A673 (cell line): Measurements from ENCODE around the gene ULK4. TPM values are rescaled to one million over a fixed set of nuclear protein-coding genes. Genes with fewer than 3 reads are reported as not detected.

Experiments used
- BruUV-seq: library from RNA; stranded (reverse); fragments of 400-500 nt; replicated peaks from 2 replicates; lab custom pipeline; 2021; lab: Mats Ljungman, UMichigan
- CTCF ChIA-PET: fragments of 300-600 bp; sonication (Branson Sonifier 250); formaldehyde crosslinking; loops from one replicate; lab custom pipeline; 2022; ENCODE audit warnings: antibody characterized with exemption; lab: Charles Lee
- POLR2A ChIA-PET: fragments of 300-600 bp; sonication (Branson Sonifier 250); formaldehyde crosslinking; loops from one replicate; lab custom pipeline; 2022; ENCODE audit warnings: antibody characterized with exemption; ENCODE audit not compliant: low non-redundant PET; lab: Charles Lee
- DNase-seq: peaks from one replicate; pipeline ENCODE4 v3.0.0-alpha.2; 2015; ENCODE audit warnings: low spot score
- H3K27ac ChIP-seq: fragments of 200-600 bp; sonication (generic); 2 replicates; pipeline ENCODE4 v1.5.1; 2016; ENCODE audit warnings: mixed run types, low read depth, mild to moderate bottlenecking, mixed read lengths, antibody characterized with exemption, low read length; ENCODE audit not compliant: poor library complexity, severe bottlenecking
- H3K27me3 ChIP-seq: fragments of 200-600 bp; sonication (generic); replicated peaks from 2 replicates; pipeline ENCODE4 v1.6.1; 2017; ENCODE audit warnings: mixed run types, low read depth, mild to moderate bottlenecking, mixed read lengths, antibody characterized with exemption, low read length; ENCODE audit not compliant: insufficient read depth, poor library complexity
- H3K36me3 ChIP-seq: fragments of 200-600 bp; sonication (generic); 2 replicates; pipeline ENCODE4 v1.6.1; 2016; ENCODE audit warnings: mixed run types, mild to moderate bottlenecking, mixed read lengths, antibody characterized with exemption, low read length; ENCODE audit not compliant: insufficient read depth, poor library complexity, severe bottlenecking
- H3K4me1 ChIP-seq: fragments of 200-600 bp; sonication (generic); 2 replicates; pipeline ENCODE4 v1.6.1; 2017; ENCODE audit warnings: mixed run types, mild to moderate bottlenecking, mixed read lengths, antibody characterized with exemption, low read length; ENCODE audit not compliant: insufficient read depth, poor library complexity, severe bottlenecking
- H3K4me3 ChIP-seq: fragments of 200-600 bp; sonication (generic); 2 replicates; pipeline ENCODE4 v1.5.1; 2016; ENCODE audit warnings: low read depth, mixed run types, mild to moderate bottlenecking, mixed read lengths, low read length; ENCODE audit not compliant: poor library complexity, severe bottlenecking
- H3K9me3 ChIP-seq: fragments of 200-600 bp; sonication (generic); 2 replicates; pipeline ENCODE4 v1.6.1; 2016; ENCODE audit warnings: mixed run types, low read depth, mild to moderate bottlenecking, mixed read lengths, antibody characterized with exemption, low read length; ENCODE audit not compliant: poor library complexity, severe bottlenecking
- CTCF ChIP-seq: fragments of 300-800, 200-600 bp; sonication (generic); conservative IDR thresholded peaks from 2 replicates; pipeline ENCODE4 v1.5.1; 2017; ENCODE audit warnings: low read depth, mild to moderate bottlenecking, antibody characterized with exemption, low read length, moderate library complexity, mixed read lengths
- EZH2 ChIP-seq: fragments of 200-600 bp; sonication (generic); IDR thresholded peaks from 2 replicates; pipeline ENCODE4 v1.6.1; 2017; ENCODE audit warnings: borderline replicate concordance, low read depth, mild to moderate bottlenecking, mixed read lengths, antibody characterized with exemption, low read length; ENCODE audit not compliant: poor library complexity, severe bottlenecking
- intact Hi-C: fragments of 100-400 bp; cut with micrococcal nuclease; formaldehyde crosslinking; loops from one replicate; pipeline ENCODE4 v1.10.0; 2022; ENCODE audit not compliant: unreplicated experiment
- total RNA-seq: library from RNA; stranded (reverse); gene quantifications from 2 replicates; pipeline ENCODE4 v1.2.3, GENCODE V29; 2021

The ULK4 gene
- total RNA-seq, 1 experiment from 2014 or later, result 7.4 TPM

GRCh38 chr3:41330465-41330864 is 631.4 kb downstream of the ULK4 start:
- ChIA-PET POLR2A (no interaction called here), CTCF (no interaction called here)
- BruUV-seq, result no TSS peak
- Histone ChIP-seq H3K27me3 (no peaks in the 10 kb centered on the region), H3K4me3 (no peak overlapping the region), H3K36me3 (no peaks in the 10 kb centered on the region), H3K4me1 (no peaks in the 10 kb centered on the region), H3K9me3 (no peaks in the 10 kb centered on the region), H3K27ac (no peak overlapping the region)
- DNase-seq, result no peak
- intact Hi-C loops, result no loop called here
- TF ChIP-seq CTCF, result no peak
- TF ChIP-seq EZH2, result no peak

GRCh38 chr3:41329881-41330280 is 632.0 kb downstream of the ULK4 start:
- POLR2A ChIA-PET, result no interaction called here
- no TSS peak for BruUV-seq
- Histone ChIP-seq H3K27me3 (no peaks in the 10 kb centered on the region), H3K36me3 (no peaks in the 10 kb centered on the region), H3K27ac (no peak overlapping the region), H3K4me1 (no peaks in the 10 kb centered on the region), H3K9me3 (no peaks in the 10 kb centered on the region), H3K4me3 (no peak overlapping the region)
- TF ChIP-seq EZH2 (no peak), CTCF (no peak)
- DNase-seq, result no peak
- CTCF ChIA-PET, result no interaction called here
- intact Hi-C loops, result no loop called here

- POLR2A ChIA-PET, result no interaction called here
- TF ChIP-seq CTCF, result no peak
- TF ChIP-seq EZH2, result no peak
- no peaks in the 10 kb centered on the region for H3K27me3 ChIP-seq
- no peak overlapping the region for H3K4me3 ChIP-seq
- H3K27ac ChIP-seq, result no peak overlapping the region
- intact Hi-C loops, result no loop called here
- BruUV-seq, result no TSS peak
- no peaks in the 10 kb centered on the region for H3K4me1 ChIP-seq
- H3K9me3 ChIP-seq, result no peaks in the 10 kb centered on the region
- H3K36me3 ChIP-seq, result no peaks in the 10 kb centered on the region
- CTCF ChIA-PET, result no interaction called here
- DNase-seq, result no peak
Observed at GRCh38 chr3:41328926-41329325, 633.0 kb downstream of the ULK4 start.
